H1 (cell line): ENCODE data around the gene TMEM154. TPM values are rescaled to one million over a fixed set of nuclear protein-coding genes. Genes with fewer than 3 reads are reported as not detected.

Experiments used
- CTCF ChIA-PET: fragments of 300-600 bp; sonication (Branson Sonifier 250); formaldehyde crosslinking; loops from one replicate; lab custom pipeline; 2021; ENCODE audit not compliant: partially characterized antibody; lab: Charles Lee
- POLR2A ChIA-PET: fragments of 300-600 bp; sonication (Branson Sonifier 250); formaldehyde crosslinking; loops from one replicate; lab custom pipeline; 2021; ENCODE audit warnings: inconsistent platforms; ENCODE audit not compliant: partially characterized antibody; lab: Charles Lee
- DNase-seq, 2 experiments: peaks; one replicate each; pipeline versions ENCODE4 v3.0.0 to v3.0.0-alpha.2; 2010 to 2022; ENCODE audit warnings: low spot score in 2 of 2, low read depth in 1 of 2, mixed read lengths in 1 of 2
- FAIRE-seq: peaks from 2 replicates; lab custom pipeline; 2011; peaks lifted over from hg19 to GRCh38; lab: Jason Lieb, UNC
- H2AFZ ChIP-seq: 2 replicates; pipeline ENCODE4 v1.8.1; 2012; ENCODE audit warnings: low read length, inconsistent platforms
- H2AK5ac ChIP-seq: 2 replicates; pipeline ENCODE4 v1.6.1; 2013; ENCODE audit warnings: low read depth, low read length
- H2BK120ac ChIP-seq: replicated peaks from 2 replicates; pipeline ENCODE3; 2013; ENCODE audit warnings: low read depth, low read length, inconsistent platforms
- H2BK12ac ChIP-seq: 2 replicates; pipeline ENCODE4 v1.6.1; 2013; ENCODE audit warnings: low read depth, low read length
- H2BK15ac ChIP-seq: 2 replicates; pipeline ENCODE4 v1.6.1; 2013; ENCODE audit warnings: low read length
- H2BK20ac ChIP-seq: 2 replicates; pipeline ENCODE4 v1.6.1; 2013; ENCODE audit warnings: low read length
- H2BK5ac ChIP-seq: 2 replicates; pipeline ENCODE4 v1.6.1; 2013; ENCODE audit warnings: low read depth, low read length
- H3K14ac ChIP-seq: 2 replicates; pipeline ENCODE4 v1.6.1; 2013; ENCODE audit warnings: inconsistent platforms; ENCODE audit not compliant: insufficient read length
- H3K18ac ChIP-seq: 2 replicates; pipeline ENCODE4 v1.6.1; 2013; ENCODE audit warnings: low read length; ENCODE audit errors: extremely low read depth
- H3K23ac ChIP-seq: 2 replicates; pipeline ENCODE4 v1.6.1; 2013; ENCODE audit warnings: inconsistent platforms; ENCODE audit not compliant: insufficient read length
- H3K23me2 ChIP-seq: 2 replicates; pipeline ENCODE4 v1.6.1; 2013; ENCODE audit warnings: low read depth, low read length
- H3K27ac ChIP-seq: 2 replicates; pipeline ENCODE4 v1.6.1; 2011; ENCODE audit warnings: low read depth, low read length, inconsistent platforms
- H3K27me3 ChIP-seq, 4 experiments: replicated peaks in 1 of 4; 1 replicate in 1 of 4; 2 replicates in 3 of 4; pipeline versions ENCODE4 v1.6.1 to v1.8.1; 2011 to 2013; ENCODE audit warnings: low read length in 3 of 4, mild to moderate bottlenecking in 3 of 4, inconsistent platforms in 2 of 4, mixed read lengths in 2 of 4, moderate library complexity in 1 of 4; ENCODE audit not compliant: control insufficient read depth in 3 of 4, insufficient read depth in 3 of 4; ENCODE audit errors: extremely low read depth in 1 of 4
- H3K36me3 ChIP-seq, 4 experiments: 2 replicates each; pipeline versions ENCODE4 v1.6.1 to v1.8.1; 2011 to 2013; ENCODE audit warnings: mild to moderate bottlenecking in 4 of 4, low read length in 3 of 4, moderate library complexity in 2 of 4, control low read depth in 1 of 4, inconsistent platforms in 1 of 4; ENCODE audit not compliant: insufficient read depth in 4 of 4, control insufficient read depth in 2 of 4
- H3K4ac ChIP-seq: replicated peaks from 2 replicates; pipeline ENCODE3; 2013; ENCODE audit warnings: low read length, low read depth, mixed read lengths, inconsistent platforms; ENCODE audit not compliant: insufficient read length
- H3K4me1 ChIP-seq, 4 experiments: replicated peaks in 1 of 4; 1 replicate in 1 of 4; 2 replicates in 3 of 4; pipeline versions ENCODE4 v1.6.1 to v1.8.1; 2011 to 2013; ENCODE audit warnings: low read length in 3 of 4, inconsistent platforms in 2 of 4, mixed read lengths in 1 of 4; ENCODE audit not compliant: insufficient read depth in 4 of 4, control insufficient read depth in 3 of 4
- H3K4me2 ChIP-seq, 2 experiments: 2 replicates each; pipeline versions ENCODE4 v1.6.1 to v1.8.1; 2011 to 2013; ENCODE audit warnings: low read depth in 2 of 2, low read length in 2 of 2, control low read depth in 1 of 2, inconsistent platforms in 1 of 2, mild to moderate bottlenecking in 1 of 2; ENCODE audit not compliant: insufficient read depth in 1 of 2
- H3K4me3 ChIP-seq, 4 experiments: fragments of 200-600, 300-600 bp in 1 of 4; sonication (generic), shearing (Covaris generic), sonication (Bioruptor Twin) in 1 of 4; 2 replicates each; pipeline versions ENCODE4 v1.5.1 to v1.8.1; 2011 to 2016; ENCODE audit warnings: low read length in 4 of 4, low read depth in 3 of 4, control low read depth in 2 of 4, inconsistent platforms in 2 of 4, mild to moderate bottlenecking in 2 of 4, mixed read lengths in 1 of 4, moderate library complexity in 1 of 4; ENCODE audit not compliant: insufficient read depth in 2 of 4; ENCODE audit errors: extremely low read depth in 1 of 4
- H3K56ac ChIP-seq: replicated peaks from 2 replicates; pipeline ENCODE3; 2013; ENCODE audit warnings: low read depth, mild to moderate bottlenecking, mixed read lengths, low read length, inconsistent platforms; ENCODE audit not compliant: insufficient read length
- H3K79me1 ChIP-seq: 2 replicates; pipeline ENCODE4 v1.6.1; 2013; ENCODE audit warnings: low read depth, low read length, control low read depth
- H3K79me2 ChIP-seq, 2 experiments: 2 replicates each; pipeline versions ENCODE4 v1.6.1 to v1.8.1; 2012 to 2013; ENCODE audit warnings: low read length in 2 of 2, mild to moderate bottlenecking in 2 of 2, inconsistent platforms in 1 of 2; ENCODE audit not compliant: insufficient read depth in 2 of 2, control insufficient read depth in 1 of 2
- H3K9ac ChIP-seq, 4 experiments: replicated peaks in 1 of 4; 1 replicate in 1 of 4; 2 replicates in 3 of 4; pipeline versions ENCODE4 v1.6.1 to v1.8.1; 2011 to 2013; ENCODE audit warnings: low read depth in 3 of 4, low read length in 3 of 4, control low read depth in 2 of 4, mild to moderate bottlenecking in 2 of 4, moderate library complexity in 2 of 4, inconsistent platforms in 1 of 4; ENCODE audit errors: extremely low read depth in 1 of 4
- H3K9me3 ChIP-seq, 2 experiments: 2 replicates each; pipeline versions ENCODE4 v1.6.1 to v1.8.1; 2012 to 2013; ENCODE audit warnings: mild to moderate bottlenecking in 2 of 2, moderate library complexity in 2 of 2, control low read depth in 1 of 2, inconsistent platforms in 1 of 2, low read depth in 1 of 2, low read length in 1 of 2, mixed read lengths in 1 of 2; ENCODE audit not compliant: insufficient read depth in 2 of 2
- H4K20me1 ChIP-seq, 2 experiments: replicated peaks in 1 of 2; 2 replicates each; pipeline versions ENCODE3 to v1.8.1; 2011 to 2013; ENCODE audit warnings: inconsistent platforms in 2 of 2, low read length in 2 of 2, mild to moderate bottlenecking in 1 of 2; ENCODE audit not compliant: insufficient read depth in 2 of 2, control insufficient read depth in 1 of 2
- H4K5ac ChIP-seq: 2 replicates; pipeline ENCODE4 v1.6.1; 2013; ENCODE audit warnings: low read length, low read depth, mixed read lengths, inconsistent platforms; ENCODE audit not compliant: insufficient read length
- H4K8ac ChIP-seq: 2 replicates; pipeline ENCODE4 v1.8.0; 2013; ENCODE audit warnings: mild to moderate bottlenecking, moderate library complexity, low read length, inconsistent platforms; ENCODE audit not compliant: insufficient read depth; ENCODE audit errors: extremely low read depth
- H4K91ac ChIP-seq: replicated peaks from 2 replicates; pipeline ENCODE3; 2013; ENCODE audit warnings: low read length, mixed read lengths, inconsistent platforms; ENCODE audit not compliant: insufficient read length
- ASH2L ChIP-seq: fragments of 200-600, 300-600 bp; sonication (generic); IDR thresholded peaks from one replicate; pipeline ENCODE4 v1.7.1; 2017; ENCODE audit warnings: low read length
- BCL11A ChIP-seq, 2 experiments: IDR thresholded peaks; one replicate each; pipeline ENCODE4 v1.6.1; 2011; ENCODE audit warnings: low read depth in 2 of 2, low read length in 2 of 2, mild to moderate bottlenecking in 2 of 2
- KDM1A ChIP-seq: fragments of 200-600, 300-600 bp; sonication (generic); IDR thresholded peaks from 2 replicates; pipeline ENCODE4 v1.7.1; 2016; ENCODE audit warnings: mild to moderate bottlenecking, low read length, borderline replicate concordance
- KDM5A ChIP-seq: fragments of 200-600 bp; IDR thresholded peaks from 2 replicates; pipeline ENCODE4 v1.7.1; 2012; ENCODE audit warnings: mild to moderate bottlenecking, low read length, inconsistent platforms, mixed read lengths
- SIN3A ChIP-seq, 2 experiments: IDR thresholded peaks in 1 of 2; conservative IDR thresholded peaks in 1 of 2; 2 replicates each; pipeline ENCODE4 v1.6.1; 2011 to 2012; ENCODE audit warnings: low read length in 2 of 2, improper control_type of control experiment in 1 of 2, low read depth in 1 of 2, mild to moderate bottlenecking in 1 of 2
- TEAD4 ChIP-seq: IDR thresholded peaks from 2 replicates; pipeline ENCODE4 v1.6.1; 2012; ENCODE audit warnings: low read depth, low read length, inconsistent platforms, mixed read lengths
- YY1 ChIP-seq: IDR thresholded peaks from 2 replicates; pipeline ENCODE4 v1.6.1; 2011; ENCODE audit warnings: low read depth, mild to moderate bottlenecking, low read length
- WGBS, 2 experiments: shearing (Covaris generic) in 1 of 2; methylation state at CpG; one replicate each; pipeline versions ENCODE4 v1.1.6 to v1.1.7; 2013 to 2015; ENCODE audit warnings: low lambda C conversion rate in 2 of 2, mixed read lengths in 2 of 2, inconsistent platforms in 1 of 2, low coverage in 1 of 2, missing lambda C conversion rate in 1 of 2; ENCODE audit not compliant: insufficient replicate concordance in 2 of 2, insufficient coverage in 1 of 2, insufficient read length in 1 of 2; ENCODE audit errors: extremely low coverage in 1 of 2, missing lambda C conversion rate in 1 of 2; 5-methylcytosine and 5-hydroxymethylcytosine counted together
- polyA plus RNA-seq, 7 experiments: library from polyadenylated mRNA; depleted of rRNA in 3 of 7; stranded (reverse) in 5 of 7; unstranded in 2 of 7; fragments of >200 nt in 5 of 7; fragments of 200-250 nt in 2 of 7; gene quantifications; 1 replicate in 5 of 7; 2 replicates in 1 of 7; 4 replicates in 1 of 7; pipeline versions ENCODE4 v1.2.1 to v1.2.3, GENCODE V29; 2011 to 2013; ENCODE audit warnings: missing spikeins in 2 of 7, mixed read lengths in 2 of 7
- total RNA-seq: library from RNA; stranded (reverse); fragmentation: NEBNext Ultra II Directional; extraction: Animal tissue kit (Norgen Biotek cat#: 25700); gene quantifications from 2 replicates; pipeline ENCODE4 v1.2.1, GENCODE V29; 2021
- TF ChIP-seq, protein P1 (sequence below), 3 experiments: IDR thresholded peaks; 1 replicate in 2 of 3; 2 replicates in 1 of 3; pipeline versions ENCODE4 v1.5.1 to v1.6.1; 2011; ENCODE audit warnings: low read length in 3 of 3, mild to moderate bottlenecking in 3 of 3, inconsistent platforms in 2 of 3, low read depth in 1 of 3, moderate library complexity in 1 of 3; ENCODE audit not compliant: insufficient read depth in 1 of 3; ENCODE audit errors: control extremely low read depth in 1 of 3

Gene TMEM154
- total and polyA plus RNA-seq, 2 of the 8 experiments (the other 6 are each of a cell fraction or from before 2014, with no cell fraction given): 0.33 to 1.2 TPM

DNA sequence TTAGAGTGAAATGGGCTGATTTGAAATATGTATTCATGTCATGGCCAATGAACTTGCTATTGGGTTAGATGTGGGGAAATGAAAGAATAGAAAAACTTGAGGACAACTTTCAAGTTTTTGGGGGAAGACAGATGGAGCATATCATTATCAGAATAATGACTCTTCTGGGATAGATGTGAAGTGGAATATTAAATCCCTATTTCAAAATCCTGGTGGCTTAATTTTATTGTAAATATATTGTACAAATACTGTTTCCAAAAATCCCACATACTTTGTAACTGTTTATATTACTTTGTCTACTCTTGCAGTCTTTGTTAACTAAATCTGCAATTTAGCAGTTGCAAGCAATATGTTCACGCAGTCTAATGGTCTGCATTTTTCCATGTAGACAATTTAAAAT is 108.0 kb downstream of the TMEM154 start:
- Histone ChIP-seq H3K56ac (no peak overlapping the region), H3K9ac (no peak overlapping the region), H4K5ac (no peak overlapping the region), H3K79me1 (no peaks in the 10 kb centered on the region), H3K27me3 (no peaks in the 10 kb centered on the region), H3K36me3 (no peaks in the 10 kb centered on the region), H2BK120ac (no peak overlapping the region), H3K18ac (no peak overlapping the region), H3K4me3 (no peak overlapping the region), H2AK5ac (no peak overlapping the region), H2AFZ (no peak overlapping the region), H3K4ac (no peak overlapping the region), H3K27ac (no peak overlapping the region), H2BK15ac (no peak overlapping the region)
- no peak for DNase-seq
- POLR2A ChIA-PET: no interaction called here
- 96% methylated on average over 1 of the region's 1 CpG; no CpG with 5 or more reads in 1 of the 2 experiments for WGBS, 2 experiments
- TF ChIP-seq TEAD4: no peak
- no peak for TF ChIP-seq BCL11A (IDR thresholded peaks at IDR 0.05; ENCODE audit: low read depth in 2 of 2, low read length in 2 of 2)
- no peak for TF ChIP-seq KDM5A
- TF ChIP-seq SIN3A (conservative IDR thresholded peaks at IDR 0.05 in 1 of 2, IDR thresholded peaks at IDR 0.05 in 1 of 2; ENCODE audit: low read depth in 1 of 2, low read length in 2 of 2): no peak
- no peak for TF ChIP-seq ASH2L
- TF ChIP-seq YY1: no peak
- TF ChIP-seq, protein P1, sequence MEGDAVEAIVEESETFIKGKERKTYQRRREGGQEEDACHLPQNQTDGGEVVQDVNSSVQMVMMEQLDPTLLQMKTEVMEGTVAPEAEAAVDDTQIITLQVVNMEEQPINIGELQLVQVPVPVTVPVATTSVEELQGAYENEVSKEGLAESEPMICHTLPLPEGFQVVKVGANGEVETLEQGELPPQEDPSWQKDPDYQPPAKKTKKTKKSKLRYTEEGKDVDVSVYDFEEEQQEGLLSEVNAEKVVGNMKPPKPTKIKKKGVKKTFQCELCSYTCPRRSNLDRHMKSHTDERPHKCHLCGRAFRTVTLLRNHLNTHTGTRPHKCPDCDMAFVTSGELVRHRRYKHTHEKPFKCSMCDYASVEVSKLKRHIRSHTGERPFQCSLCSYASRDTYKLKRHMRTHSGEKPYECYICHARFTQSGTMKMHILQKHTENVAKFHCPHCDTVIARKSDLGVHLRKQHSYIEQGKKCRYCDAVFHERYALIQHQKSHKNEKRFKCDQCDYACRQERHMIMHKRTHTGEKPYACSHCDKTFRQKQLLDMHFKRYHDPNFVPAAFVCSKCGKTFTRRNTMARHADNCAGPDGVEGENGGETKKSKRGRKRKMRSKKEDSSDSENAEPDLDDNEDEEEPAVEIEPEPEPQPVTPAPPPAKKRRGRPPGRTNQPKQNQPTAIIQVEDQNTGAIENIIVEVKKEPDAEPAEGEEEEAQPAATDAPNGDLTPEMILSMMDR (IDR thresholded peaks at IDR 0.05; ENCODE audit: control extremely low read depth in 1 of 3, insufficient read depth in 1 of 3, low read depth in 1 of 3, low read length in 3 of 3): no peak
- TF ChIP-seq KDM1A: no peak
- TF ChIP-seq, all 59 proteins: peak for 0
- H4K20me1 ChIP-seq: no peaks in the 10 kb centered on the region
- no peaks in the 10 kb centered on the region for H3K9me3 ChIP-seq
- no peak overlapping the region for H4K8ac ChIP-seq
- no peak overlapping the region for H3K23ac ChIP-seq
- no peaks in the 10 kb centered on the region for H3K4me1 ChIP-seq
- no peak overlapping the region for H3K14ac ChIP-seq
- H3K4me2 ChIP-seq: no peak overlapping the region
- CTCF ChIA-PET: interaction anchor here (1.9 kb wide), 1 partner anchor 10 kb away, joined by 6 read pairs; no protein-coding TSS in a partner anchor
- H3K79me2 ChIP-seq: no peaks in the 10 kb centered on the region
- no peak overlapping the region for H2BK12ac ChIP-seq
- no peaks in the 10 kb centered on the region for H3K23me2 ChIP-seq
- no peak for FAIRE-seq
- no peak overlapping the region for H4K91ac ChIP-seq
- H2BK20ac ChIP-seq: no peak overlapping the region
- no peak overlapping the region for H2BK5ac ChIP-seq
